GM19238 (cell line): Measurements from ENCODE around the gene VSIG10L2.
"Not testable (repeated sequence)": the region's sequence is repeated elsewhere in the genome, so short reads cannot be mapped to it uniquely, and the experiment has no call there.

Source experiments
- DNase-seq: peaks from one replicate; pipeline ENCODE4 v3.0.0; 2011; ENCODE audit warnings: low spot score; ENCODE audit not compliant: insufficient read length

VSIG10L2 gene

DNA sequence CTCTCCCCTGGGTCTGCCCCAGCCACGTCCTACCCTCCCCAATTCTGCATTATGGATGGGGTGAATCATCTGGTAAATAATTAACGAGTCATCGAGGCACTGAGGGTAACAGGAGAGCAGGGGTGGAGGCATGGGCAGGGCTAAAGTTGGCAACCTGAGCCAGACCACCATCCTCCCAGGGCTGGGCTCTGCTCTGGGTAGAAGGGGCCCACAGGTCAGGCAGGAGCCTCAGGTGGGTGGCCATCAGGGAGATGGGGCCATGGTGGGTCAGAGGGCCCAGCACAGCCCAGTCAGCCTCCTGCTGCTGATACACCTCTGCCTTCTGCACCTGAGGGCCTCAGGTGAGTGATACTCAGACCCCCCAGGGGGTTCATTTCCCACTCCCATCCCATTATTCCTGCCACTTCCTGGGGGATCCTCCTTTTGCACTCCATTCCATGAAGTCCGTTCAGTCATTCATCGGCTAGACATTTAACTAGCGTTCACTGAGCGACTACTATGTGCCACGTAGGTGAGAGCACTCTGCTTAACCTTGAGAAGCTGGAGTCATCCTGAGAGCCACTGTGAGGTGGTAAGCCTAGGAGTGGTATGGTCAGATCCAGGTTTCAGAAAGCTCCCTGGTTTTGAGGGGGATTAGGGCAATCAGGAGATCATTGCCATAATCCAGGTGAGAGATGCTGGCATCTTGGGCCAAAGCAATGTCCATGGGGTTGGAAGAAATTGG is at the start of gene VSIG10L2:
TSS of gene VSIG10L2 (plus strand) at position 248 of the 724 bp plus-strand sequence. CDS start at position 260, 12 bp downstream.
- DNase-seq: no peak

DNA sequence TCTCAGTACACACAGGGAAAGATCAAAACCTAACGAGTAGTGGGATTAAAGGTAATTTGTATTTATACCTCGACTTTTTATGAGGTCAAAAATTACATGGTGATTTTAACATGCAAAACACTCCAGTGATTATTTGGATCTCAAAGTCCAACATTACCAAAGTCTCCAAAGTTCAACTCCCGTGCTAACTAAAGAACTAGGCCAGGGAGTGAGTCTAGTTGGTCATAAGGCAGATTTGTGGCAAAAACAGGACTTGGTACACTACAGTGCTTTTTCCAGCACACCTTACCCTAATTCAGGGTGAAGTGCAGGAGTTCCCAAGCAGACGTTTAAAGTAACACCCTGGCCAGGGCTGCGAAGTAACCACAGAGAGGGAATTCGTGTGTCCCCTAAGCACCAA is 44.0 kb upstream of the VSIG10L2 start:
- DNase-seq: no peak

DNA sequence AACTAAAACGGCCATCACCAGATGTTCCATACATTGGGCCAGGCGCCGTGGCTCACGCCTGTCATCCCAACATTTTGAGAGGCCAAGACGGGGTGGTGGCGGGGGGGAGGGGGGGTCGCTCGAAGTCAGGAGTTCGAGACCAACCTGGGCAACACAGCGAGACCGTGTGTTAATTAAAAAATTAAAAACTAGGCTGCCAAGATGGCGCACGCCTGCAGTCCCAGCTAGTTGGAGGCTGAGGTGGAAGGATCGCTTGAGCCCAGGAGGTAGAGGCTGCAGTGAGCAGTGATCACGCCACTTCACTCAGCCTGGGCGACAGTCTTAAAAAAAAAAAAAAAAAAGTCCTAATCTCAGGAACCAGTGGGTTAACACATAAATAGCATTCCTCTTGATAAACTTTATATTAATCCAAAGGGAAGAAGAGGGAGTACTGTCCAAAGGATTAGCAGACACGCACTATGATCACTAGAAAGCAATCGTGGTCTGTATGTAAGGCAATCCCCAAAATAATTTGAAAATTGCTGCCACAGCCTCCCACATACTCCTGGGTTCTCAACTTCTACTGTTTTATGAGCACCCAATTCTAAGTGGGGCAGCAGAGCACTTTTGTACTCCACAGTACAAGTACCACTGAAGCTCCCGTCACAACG is 43.4 kb upstream of the VSIG10L2 start:
- no peak for DNase-seq

DNA sequence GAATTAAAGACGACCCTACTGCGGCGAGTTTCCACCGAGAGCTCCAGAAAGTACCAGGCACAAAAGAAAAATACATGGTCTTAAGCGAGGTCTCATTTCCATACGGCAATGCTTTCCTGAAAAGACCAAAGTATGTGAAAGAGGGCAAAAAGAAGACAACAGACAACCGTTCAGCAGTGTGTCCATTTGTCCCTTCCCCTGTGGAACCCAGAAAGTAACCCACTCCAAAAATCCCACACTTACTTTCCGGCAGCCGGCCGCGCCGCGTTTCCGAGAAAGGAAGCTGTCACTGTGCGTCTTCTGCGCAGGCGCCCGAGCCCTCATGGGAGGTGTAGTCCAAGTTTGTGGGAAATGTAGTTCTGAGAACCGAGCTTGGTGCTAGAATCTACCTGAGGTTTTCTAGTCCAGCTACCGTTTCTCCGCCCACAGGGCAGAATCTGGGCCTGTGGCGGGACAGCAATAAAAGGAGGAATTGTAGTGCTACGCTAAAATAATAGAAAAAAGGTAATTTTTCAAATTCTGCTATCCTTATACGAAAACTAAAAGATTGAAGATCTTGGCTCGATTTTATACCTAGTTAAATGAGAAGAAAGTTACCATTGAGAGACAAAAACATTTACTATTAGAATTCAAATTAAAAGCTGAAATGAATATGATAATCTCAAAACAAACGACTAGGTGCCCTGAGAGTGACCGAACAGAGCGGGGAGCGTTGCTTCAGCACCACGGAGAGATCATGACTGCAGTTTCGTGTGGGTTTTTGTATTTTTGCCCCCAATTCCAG is 42.7 kb upstream of the VSIG10L2 start, which contains the start of gene PUS3:
TSS of gene PUS3 (minus strand) at position 280 of the 784 bp plus-strand sequence. CDS start 6,922 bp downstream, outside the sequence.
- DNase-seq: peak; percentile 80

DNA sequence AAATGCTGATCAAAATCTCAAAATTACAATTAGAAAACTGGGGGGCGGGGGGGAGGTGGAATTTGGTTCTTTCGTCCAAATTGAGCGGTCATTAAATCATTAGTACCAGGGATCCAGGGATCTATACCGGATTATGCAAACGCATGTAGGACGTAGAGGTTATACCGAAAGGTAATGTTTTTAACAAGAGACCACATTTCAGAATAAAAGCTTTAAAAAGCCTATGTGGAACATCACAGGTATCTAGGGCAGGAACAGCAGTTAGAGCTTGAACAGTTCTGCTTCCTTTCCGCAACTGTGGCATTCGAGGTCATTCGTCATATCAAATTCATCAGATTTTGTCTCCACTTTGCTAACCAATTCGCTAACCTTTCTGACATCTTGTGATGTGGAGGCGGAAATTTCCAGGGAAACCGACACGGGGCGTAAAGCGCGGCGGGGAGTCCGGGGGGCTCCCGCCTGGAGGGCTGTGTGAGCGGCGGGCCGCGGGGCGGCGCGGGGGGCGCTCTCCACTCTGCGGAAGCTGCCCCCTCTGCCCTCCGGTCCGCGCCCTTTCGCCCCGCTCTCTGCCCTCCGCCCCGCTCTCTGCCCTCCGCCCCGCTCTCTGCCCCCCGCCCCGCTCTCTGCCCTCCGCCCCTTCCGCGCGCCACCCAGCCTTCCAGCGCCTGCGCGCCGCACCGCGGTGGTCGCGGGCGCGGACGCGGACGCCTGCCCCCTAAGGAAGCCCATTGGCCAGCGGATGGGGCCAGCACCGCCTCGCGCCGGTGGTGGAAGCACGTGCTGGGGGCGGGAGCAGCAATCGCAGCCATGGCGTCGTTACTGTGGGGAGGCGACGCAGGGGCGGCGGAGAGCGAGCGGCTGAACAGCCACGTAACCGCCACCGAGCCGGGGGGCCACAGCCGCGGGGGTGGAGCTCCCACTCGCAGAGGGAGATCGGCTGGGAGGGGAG is 41.9 kb upstream of the VSIG10L2 start, which contains the start of gene DDX25:
TSS of gene DDX25 (plus strand) at position 798 of the 949 bp plus-strand sequence. CDS start at position 808, 10 bp downstream.
- DNase-seq: no peak

DNA sequence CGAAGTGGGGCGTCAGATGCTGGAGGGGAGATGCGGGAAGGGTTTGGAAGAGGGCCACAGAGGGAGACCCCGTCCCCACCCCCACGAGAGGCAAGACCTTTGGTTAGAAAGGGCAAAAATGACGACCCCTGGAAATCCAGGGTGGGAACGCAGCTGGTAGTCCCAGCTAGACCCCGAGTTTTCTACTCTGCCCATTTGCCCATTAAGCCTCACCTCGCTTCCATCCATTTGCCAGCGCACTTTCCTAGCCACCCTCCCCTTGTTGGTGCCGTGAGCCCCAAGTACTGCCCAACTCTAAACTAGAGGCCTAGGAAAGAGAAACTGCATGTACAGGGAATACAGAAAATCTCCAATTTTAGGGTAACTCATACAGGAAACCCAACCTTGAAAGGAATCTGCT is 41.2 kb upstream of the VSIG10L2 start:
- DNase-seq: no peak

DNA sequence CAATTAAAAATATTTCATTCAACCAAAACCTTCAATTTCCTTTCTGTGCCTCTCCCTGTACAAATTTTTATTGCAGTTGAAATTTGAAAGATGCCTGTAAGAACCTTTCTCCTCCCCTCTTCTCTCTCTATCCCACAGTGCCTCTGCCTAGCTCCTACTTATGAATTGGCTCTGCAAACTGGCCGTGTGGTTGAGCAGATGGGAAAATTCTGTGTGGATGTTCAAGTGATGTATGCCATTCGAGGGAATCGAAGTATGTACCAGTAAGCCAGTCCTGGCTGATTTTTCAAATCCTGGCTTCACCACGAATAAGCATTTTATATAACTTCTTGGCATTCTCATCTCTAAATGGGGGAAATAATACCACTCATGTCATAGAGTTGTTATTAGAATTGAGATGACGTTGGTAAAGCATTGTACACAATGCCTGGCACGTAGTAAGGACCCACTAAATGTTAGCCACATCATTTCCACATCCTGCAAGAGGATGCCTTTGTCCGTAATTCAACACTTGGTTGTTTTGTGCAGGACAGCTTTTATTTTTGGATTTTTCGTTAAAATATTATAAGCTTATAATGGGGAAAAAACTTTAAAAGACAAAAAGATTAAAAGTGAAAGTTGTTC is 35.5 kb upstream of the VSIG10L2 start:
- no peak for DNase-seq

DNA sequence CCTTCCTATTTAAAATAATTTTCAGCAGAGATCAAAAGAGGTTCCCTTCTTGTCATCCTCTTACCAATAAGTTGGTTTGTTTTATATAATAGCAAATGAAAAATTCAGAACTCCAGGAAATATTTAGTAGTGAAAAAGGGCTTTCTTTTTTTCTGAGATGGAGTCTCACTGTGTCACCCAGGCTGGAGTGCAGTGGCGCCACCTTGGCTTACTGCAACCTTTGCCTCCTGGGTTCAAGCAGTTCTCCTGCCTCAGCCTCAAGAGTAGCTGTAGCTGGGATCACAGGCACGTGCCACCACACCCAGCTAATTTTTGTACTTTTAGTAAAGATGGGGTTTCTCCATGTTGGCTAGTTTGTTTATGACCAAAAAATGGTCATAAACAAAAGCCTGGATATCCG is 31.2 kb upstream of the VSIG10L2 start:
- not testable (repeated sequence) for DNase-seq

DNA sequence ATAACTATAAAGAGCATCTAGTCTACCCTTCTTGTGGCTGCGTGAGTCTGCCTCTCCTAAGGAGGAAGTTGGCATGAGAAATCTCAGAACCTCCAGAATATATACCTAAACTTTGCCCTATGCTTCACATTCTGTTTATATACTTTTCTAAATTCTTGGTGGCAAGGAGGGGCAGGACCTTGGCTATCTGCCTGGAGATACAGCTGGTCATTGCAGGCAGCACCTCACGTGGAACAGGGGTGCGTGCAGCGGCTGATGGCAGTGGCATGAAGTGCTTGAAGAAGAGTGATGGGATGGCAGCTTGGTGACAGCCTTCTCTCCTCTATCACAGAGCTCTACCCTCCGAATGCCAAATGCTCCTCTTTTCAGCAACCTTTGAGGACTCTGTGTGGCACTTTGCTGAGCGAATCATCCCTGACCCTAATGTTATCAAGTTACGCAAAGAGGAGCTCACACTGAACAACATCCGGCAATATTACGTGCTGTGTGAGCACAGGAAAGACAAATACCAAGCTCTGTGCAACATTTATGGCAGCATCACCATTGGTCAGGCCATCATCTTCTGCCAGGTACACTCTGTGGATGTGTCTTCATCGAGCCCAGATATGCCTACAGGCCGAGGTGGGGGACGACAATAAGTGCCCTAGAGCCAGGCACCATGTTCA is 29.0 kb upstream of the VSIG10L2 start:
- no peak for DNase-seq

DNA sequence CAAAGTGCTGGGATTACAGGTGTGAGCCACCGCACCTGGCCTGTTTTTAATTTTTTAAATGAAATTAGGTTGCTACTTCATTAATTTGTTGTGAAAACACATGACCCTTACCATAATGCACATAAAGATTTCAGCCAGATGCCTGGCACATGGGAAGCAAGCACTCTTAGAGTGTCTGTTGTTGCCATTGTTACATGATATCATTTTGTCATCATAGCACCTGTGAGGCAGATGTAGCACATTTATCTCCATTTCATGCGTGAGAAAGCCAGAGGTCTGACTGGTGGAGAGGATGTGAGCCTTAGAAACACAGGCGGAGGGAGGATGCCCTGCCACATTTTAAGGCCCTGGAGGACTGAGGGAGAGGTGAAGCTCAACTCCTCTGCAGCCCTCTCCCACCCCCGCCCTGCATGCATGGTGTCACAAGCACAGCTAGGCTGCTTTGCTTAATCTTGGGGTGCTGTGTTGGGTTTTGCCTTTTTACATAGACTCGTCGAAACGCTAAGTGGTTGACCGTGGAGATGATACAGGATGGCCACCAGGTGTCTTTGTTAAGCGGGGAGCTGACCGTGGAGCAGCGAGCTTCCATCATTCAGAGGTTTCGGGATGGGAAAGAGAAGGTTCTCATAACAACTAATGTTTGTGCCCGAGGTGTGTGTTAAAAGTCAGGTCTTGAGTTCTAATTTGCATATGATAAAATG is 27.6 kb upstream of the VSIG10L2 start:
- DNase-seq: no peak

DNA sequence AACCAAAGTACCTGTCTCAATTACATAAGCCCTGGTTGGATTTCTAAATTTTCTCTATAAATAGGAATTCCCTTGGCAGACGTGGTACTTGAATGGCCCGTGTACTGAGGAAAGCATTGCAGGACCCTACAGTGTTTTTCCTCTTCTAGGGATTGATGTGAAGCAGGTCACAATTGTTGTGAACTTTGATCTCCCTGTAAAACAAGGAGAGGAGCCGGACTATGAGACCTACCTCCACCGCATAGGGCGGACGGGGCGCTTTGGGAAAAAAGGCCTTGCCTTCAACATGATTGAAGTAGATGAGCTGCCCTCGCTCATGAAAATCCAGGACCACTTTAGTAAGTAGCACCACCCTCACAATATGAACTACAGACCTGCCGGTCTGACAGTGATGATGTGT is 24.8 kb upstream of the VSIG10L2 start:
- no peak for DNase-seq

DNA sequence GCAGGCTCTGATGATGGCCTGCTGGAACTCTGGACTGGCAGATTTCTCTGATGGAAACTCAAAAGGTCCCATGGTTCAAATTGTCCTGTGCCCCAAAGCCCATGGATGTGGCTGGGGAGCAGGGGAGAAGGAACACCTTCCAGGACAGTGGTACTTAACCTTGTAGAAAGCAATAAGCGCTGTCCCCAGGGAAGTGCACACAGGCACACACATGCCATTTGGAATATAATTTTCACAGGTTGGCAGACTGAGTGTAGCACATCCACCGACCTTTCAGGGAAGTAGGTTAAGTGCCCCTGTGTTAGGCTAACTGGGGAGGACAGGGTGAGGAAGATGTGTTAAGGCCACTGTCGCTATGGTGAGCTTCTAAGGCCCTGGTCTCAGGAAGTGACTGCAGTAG is 23.7 kb upstream of the VSIG10L2 start:
- no peak for DNase-seq

DNA sequence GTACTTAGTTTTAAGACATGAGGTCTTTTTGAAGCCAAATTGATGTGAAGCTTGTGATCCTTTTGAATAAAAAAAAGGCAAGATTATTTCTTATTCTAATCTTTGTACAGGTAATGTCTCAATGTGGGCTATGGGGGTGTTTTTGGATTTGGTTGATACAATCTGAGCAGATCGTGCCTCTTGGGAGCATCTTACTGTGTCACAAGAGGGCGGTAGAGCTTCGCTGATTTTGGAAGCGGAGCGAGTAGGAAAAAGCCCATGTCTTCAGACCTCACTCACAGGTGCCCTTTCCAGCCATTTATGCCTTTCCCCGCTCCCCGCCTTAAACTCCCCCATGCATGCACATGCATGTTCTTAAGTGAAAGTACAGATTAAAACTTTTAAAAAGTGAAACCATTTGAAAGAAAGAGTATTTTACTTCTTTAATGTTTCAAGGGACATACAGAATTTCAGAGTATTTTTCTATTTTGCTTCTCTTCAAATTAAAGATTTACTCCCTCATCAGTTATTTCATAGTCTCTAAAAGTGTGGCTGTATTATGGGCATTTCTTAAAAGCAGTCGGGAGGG is 22.7 kb upstream of the VSIG10L2 start:
- peak; percentile 46 for DNase-seq

DNA sequence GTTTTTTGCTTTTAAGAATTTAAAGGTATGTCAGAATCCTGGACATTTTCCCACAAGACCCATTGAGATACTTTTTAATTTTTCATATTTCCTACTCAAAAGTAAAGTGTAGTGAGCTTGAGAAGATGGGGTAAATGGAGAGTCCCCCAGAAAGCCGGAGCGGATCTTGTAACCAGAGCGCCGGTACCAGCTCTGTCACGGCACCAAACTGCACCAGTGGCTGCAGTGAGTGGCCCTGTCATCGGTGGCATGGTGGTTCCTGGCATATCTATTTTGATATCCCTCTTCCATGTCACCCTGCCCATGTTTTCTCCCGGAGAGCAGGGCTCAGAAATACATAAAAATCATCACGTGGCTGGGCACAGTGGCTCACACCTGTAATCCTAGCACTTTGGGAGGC is 22.2 kb upstream of the VSIG10L2 start:
- DNase-seq: no peak

DNA sequence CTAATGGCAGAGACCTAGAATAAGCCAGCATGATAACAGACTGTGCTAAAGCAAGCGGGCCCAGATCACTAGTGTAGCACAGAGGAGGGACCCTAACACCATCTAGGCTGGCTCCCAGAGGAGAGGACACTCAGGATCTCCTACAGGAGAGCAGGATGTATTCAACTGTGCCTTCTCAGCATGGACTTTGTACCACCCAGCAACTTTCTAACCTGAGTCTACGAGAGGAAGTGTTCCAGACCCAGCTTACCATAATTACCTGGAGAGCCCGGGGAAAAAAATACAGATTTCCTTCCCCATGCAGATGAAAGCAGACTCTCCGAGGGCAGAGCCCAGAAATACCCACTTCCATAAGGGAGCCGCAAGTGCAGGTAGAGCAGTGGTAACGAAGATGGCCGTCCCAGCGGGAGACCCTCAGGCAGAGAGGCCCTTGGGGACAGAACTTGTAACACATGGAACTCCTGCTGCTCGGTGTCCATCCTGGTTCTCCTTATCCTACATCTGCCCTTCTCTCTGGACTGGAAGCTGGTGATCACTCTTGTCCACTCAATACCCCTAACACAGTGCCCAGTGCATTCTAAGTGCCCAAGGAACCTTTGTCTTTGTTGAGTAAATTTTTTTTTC is 21.3 kb upstream of the VSIG10L2 start:
- no peak for DNase-seq

DNA sequence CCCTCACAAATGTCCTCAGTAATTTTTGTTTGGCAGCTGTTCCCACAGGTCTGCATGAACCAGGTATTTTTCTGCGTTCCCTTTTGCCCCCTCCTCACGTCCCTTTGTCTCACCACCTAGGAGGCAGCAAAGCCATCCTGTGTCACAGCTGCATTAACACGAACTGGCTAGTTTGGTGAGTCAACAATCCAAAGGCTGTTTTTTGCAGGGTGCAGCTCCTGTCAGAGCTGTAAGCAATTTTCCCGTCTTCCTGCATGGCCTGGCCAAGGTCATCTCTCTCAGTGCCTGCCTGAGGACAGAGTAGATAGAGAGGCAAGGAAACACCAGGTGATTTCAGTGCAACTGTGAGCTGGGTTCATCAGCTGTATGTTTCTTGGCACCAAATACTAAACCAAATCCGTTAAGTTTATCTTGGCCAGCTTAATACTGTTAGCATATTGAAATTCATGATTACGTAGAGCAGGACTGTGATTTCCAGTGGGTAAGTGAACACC is 20.6 kb upstream of the VSIG10L2 start:
- DNase-seq: no peak

DNA sequence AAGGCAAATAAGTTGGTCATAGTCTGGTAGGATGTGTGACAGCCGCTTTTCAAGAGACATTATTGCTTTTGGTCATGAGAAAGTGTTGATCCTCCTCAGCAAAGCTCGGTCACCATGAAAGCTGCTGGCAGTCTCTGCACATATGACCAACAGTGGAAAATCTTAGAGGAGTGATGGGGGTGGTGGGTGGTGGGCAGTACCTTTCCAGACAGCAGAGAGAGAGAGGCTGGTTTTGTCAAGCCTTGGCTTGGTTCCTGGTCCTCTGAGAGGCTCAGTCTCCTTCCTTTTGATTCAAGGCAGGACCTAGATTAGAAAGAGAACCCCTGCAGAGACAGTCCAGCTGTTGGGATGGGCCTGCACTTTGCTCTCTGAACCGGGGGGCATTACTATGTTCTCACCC is 20.0 kb upstream of the VSIG10L2 start:
- DNase-seq: no peak

DNA sequence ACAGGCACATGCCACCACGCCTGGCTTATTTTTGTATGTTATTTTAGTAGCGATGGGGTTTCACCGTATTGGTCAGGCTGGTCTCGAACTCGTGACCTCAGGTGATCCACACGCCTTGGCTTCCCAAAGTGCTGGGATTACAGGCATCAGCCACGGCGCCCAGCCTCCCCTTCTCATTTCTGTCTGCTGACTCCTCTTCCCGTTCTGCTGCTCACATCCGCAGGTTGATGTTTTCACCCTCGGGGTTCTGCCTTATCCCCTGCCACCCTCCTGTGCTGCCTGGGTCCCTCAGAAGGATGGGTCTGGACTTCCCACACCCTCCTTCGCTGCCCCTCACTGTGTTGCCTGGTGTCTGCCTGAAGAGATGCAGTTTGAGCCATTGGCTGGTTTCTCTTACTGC is 19.2 kb upstream of the VSIG10L2 start:
- no peak for DNase-seq
